Subcutaneous abdominal adipose tissue (tissue), 5 donors: ENCODE results near the gene MRPL39.

Source experiments
- H3K27ac ChIP-seq: one replicate; pipeline ENCODE4 v1.7.0; 2013; ENCODE audit warnings: low read depth, mild to moderate bottlenecking, inconsistent platforms, low read length, moderate library complexity
- H3K27me3 ChIP-seq, 5 donors: one replicate each; pipeline ENCODE4 v1.7.0; 2013; ENCODE audit warnings: low read length in 5 of 5, inconsistent platforms in 1 of 5; ENCODE audit not compliant: control insufficient read depth in 5 of 5, insufficient read depth in 4 of 5
- H3K36me3 ChIP-seq, 5 donors: one replicate each; pipeline ENCODE4 v1.7.0; 2013; ENCODE audit warnings: low read length in 5 of 5; ENCODE audit not compliant: control insufficient read depth in 5 of 5, insufficient read depth in 5 of 5
- H3K4me1 ChIP-seq, 5 donors: one replicate each; pipeline ENCODE4 v1.7.0; 2013; ENCODE audit warnings: low read length in 5 of 5, mild to moderate bottlenecking in 3 of 5, moderate library complexity in 1 of 5; ENCODE audit not compliant: control insufficient read depth in 5 of 5, insufficient read depth in 5 of 5
- H3K4me3 ChIP-seq, 5 donors: one replicate each; pipeline ENCODE4 v1.7.0; 2013; ENCODE audit warnings: low read length in 5 of 5, low read depth in 1 of 5
- H3K9ac ChIP-seq, 5 donors: one replicate each; pipeline ENCODE4 v1.7.0; 2013; ENCODE audit warnings: low read length in 5 of 5, mild to moderate bottlenecking in 4 of 5, moderate library complexity in 3 of 5
- H3K9me3 ChIP-seq, 5 donors: one replicate each; pipeline ENCODE4 v1.7.0; 2013; ENCODE audit warnings: low read length in 5 of 5; ENCODE audit not compliant: control insufficient read depth in 5 of 5
- donor health status: healthy.
- donor health status: healthy.
- donor health status: healthy.
- donor health status: healthy.
- donor health status: healthy.

The MRPL39 gene

GRCh38 chr21:25582888-25583287 lies 24.4 kb downstream of the MRPL39 start:
- Histone ChIP-seq H3K36me3 (peaks cover 18 to 29% (median 20%) of the 10 kb centered on the region in 5 donors), H3K9ac (no peak overlapping the region), H3K4me3 (no peak overlapping the region), H3K9me3 (no peaks in the 10 kb centered on the region), H3K4me1 (peaks cover 0 to 3% (median 0%) of the 10 kb centered on the region in 5 donors), H3K27ac (no peak overlapping the region), H3K27me3 (no peaks in the 10 kb centered on the region)

GRCh38 chr21:25582164-25582790 lies 25.0 kb downstream of the MRPL39 start:
- H3K9me3 ChIP-seq: no peaks in the 10 kb centered on the region
- peaks cover 16 to 29% (median 17%) of the 10 kb centered on the region in 5 donors for H3K36me3 ChIP-seq
- no peaks in the 10 kb centered on the region for H3K27me3 ChIP-seq
- H3K9ac ChIP-seq: no peak overlapping the region
- H3K4me3 ChIP-seq: no peak overlapping the region
- no peak overlapping the region for H3K27ac ChIP-seq
- peaks cover 0 to 3% (median 0%) of the 10 kb centered on the region in 5 donors for H3K4me1 ChIP-seq

DNA sequence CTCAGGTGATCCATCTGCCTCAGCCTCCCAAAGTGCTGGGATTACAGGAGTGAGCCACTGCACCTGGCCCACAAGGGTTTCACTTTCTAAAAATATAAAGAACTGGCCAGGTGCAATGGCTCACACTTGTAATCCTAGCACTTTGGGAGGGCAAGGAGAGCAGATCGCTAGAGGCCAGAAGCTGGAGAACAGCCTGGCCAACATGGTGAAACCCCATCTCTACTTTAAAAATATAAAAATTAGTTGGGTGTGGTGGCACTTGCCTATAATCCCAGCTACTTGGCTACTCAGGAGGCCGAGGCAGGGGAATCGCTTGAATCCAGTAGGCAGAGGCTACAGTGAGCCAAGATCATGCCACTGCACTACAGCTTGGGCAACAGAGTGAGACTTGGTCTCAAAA lies 25.7 kb downstream of the MRPL39 start:
- Histone ChIP-seq H3K36me3 (peaks cover 12 to 31% (median 14%) of the 10 kb centered on the region in 5 donors), H3K9ac (no peak overlapping the region), H3K4me1 (peaks cover 0 to 3% (median 0%) of the 10 kb centered on the region in 5 donors), H3K4me3 (no peak overlapping the region), H3K27me3 (no peaks in the 10 kb centered on the region), H3K27ac (no peak overlapping the region), H3K9me3 (no peaks in the 10 kb centered on the region)

GRCh38 chr21:25580912-25581260 lies 26.4 kb downstream of the MRPL39 start:
- H3K4me1 ChIP-seq: peaks cover 0 to 3% (median 0%) of the 10 kb centered on the region in 5 donors
- no peaks in the 10 kb centered on the region for H3K9me3 ChIP-seq
- peaks cover 7 to 29% (median 12%) of the 10 kb centered on the region in 5 donors for H3K36me3 ChIP-seq

DNA sequence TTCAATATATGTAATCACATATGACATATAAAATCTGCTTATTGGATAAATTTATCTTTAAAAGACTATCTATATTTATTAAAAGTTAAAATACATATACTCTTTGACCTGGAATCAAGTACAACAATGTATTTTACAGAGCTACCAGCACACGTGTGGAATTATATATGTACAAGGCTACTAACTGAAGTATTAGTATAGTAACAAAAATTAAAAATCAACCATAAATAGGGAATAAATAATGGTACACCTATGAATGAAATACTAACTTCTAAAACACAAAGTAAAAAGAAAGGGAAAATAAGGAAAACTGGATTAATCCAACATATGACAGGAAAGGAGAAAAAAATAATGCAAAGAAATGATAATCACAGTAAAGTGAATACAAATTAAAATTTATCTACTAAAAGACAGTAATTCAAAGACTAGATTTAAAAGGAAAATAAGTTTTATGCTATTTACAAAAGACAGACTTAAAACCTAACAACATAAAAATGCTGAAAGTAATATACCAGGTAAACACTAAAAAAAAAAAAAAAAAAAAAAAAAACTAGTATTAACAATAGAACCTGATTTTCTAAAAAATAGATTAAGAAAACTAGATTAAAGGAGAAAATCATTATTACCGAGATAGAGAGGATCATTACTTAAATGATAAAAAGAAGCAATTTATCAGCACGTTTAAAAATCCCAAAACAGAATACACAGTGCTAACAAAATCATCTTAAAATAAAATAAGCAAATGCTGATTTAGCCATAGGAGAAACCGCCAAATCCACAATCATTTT lies 27.9 kb downstream of the MRPL39 start:
- H3K4me3 ChIP-seq: no peak overlapping the region
- H3K36me3 ChIP-seq: peaks cover 3 to 19% (median 5%) of the 10 kb centered on the region in 5 donors
- H3K27ac ChIP-seq: no peak overlapping the region
- H3K27me3 ChIP-seq: no peaks in the 10 kb centered on the region
- peaks cover 0 to 3% (median 0%) of the 10 kb centered on the region in 5 donors for H3K4me1 ChIP-seq
- no peaks in the 10 kb centered on the region for H3K9me3 ChIP-seq
- H3K9ac ChIP-seq: no peak overlapping the region

More at GRCh38 chr21:25580912-25581260, 26.4 kb downstream of the MRPL39 start:
- Histone ChIP-seq H3K27me3 (no peaks in the 10 kb centered on the region), H3K4me3 (no peak overlapping the region), H3K27ac (no peak overlapping the region), H3K9ac (no peak overlapping the region)

DNA sequence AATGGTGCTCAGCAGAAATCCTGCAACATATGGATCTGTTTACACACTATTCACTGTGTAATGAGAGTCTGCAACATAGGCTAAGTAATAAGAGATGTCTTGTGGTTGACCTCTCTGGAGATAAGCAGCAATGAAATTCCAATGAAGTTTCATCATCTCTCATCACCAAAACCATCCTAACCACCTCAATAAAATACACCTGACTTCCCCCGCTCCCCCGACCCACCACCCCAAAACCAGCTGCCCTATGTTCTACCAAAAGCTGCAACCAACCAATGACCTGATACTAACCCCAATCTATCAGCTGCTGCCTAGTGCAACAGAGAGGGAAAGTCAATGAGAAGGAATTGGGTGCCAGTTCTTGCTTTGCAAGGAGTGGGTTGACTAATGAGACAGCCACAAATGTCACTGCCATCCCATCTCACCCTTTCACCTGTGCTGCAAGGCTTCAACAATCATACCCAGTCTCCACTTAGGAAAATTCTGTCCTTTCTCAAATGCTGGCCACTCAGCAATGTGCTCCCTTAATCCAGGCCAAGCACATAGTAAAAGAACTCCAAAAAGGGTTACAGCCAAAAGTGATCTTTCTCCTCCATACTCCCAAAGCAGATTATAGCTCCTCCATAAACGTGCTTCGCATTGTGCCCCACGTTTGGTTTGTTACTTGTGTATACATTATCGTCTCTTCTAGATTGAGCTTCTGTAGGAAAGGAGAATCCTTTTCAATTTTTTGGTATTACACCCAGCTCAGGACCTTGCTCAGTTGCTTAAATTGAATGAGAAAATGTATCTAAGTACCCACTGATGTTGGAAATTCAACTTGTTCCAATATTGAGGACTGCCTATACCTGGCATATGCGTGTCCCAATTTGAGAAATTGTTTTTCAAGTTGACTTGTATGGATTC lies 29.0 kb downstream of the MRPL39 start:
- Histone ChIP-seq H3K27ac (no peak overlapping the region), H3K9me3 (no peaks in the 10 kb centered on the region), H3K4me1 (peaks cover 0 to 3% (median 0%) of the 10 kb centered on the region in 5 donors), H3K36me3 (peaks cover 3 to 19% (median 5%) of the 10 kb centered on the region in 5 donors), H3K4me3 (no peak overlapping the region), H3K9ac (no peak overlapping the region), H3K27me3 (no peaks in the 10 kb centered on the region)

- Histone ChIP-seq H3K9ac (no peak overlapping the region), H3K4me1 (no peaks in the 10 kb centered on the region), H3K27ac (no peak overlapping the region), H3K4me3 (no peak overlapping the region), H3K9me3 (no peaks in the 10 kb centered on the region), H3K27me3 (no peaks in the 10 kb centered on the region), H3K36me3 (peaks cover 3 to 19% (median 7%) of the 10 kb centered on the region in 5 donors)
Observed at GRCh38 chr21:25577424-25578055, 29.7 kb downstream of the MRPL39 start.

GRCh38 chr21:25573409-25574206 lies 33.7 kb downstream of the MRPL39 start:
- Histone ChIP-seq H3K9ac (peak overlapping the region in 1 of 5 donors; percentile 31), H3K9me3 (no peaks in the 10 kb centered on the region), H3K27ac (no peak overlapping the region)

GRCh38 chr21:25572861-25573310 lies 34.4 kb downstream of the MRPL39 start:
- H3K4me3 ChIP-seq: no peak overlapping the region
- no peaks in the 10 kb centered on the region for H3K9me3 ChIP-seq
- H3K27me3 ChIP-seq: no peaks in the 10 kb centered on the region
- no peak overlapping the region for H3K27ac ChIP-seq
- H3K36me3 ChIP-seq: peaks cover 3 to 10% (median 7%) of the 10 kb centered on the region in 5 donors
- H3K4me1 ChIP-seq: peaks cover 0 to 8% (median 7%) of the 10 kb centered on the region in 5 donors
- no peak overlapping the region for H3K9ac ChIP-seq

More at GRCh38 chr21:25573409-25574206, 33.7 kb downstream of the MRPL39 start:
- H3K4me1 ChIP-seq: peaks cover 0 to under 1% (median under 1%) of the 10 kb centered on the region in 5 donors
- H3K27me3 ChIP-seq: no peaks in the 10 kb centered on the region
- H3K4me3 ChIP-seq: no peak overlapping the region
- peaks cover 3 to 14% (median 7%) of the 10 kb centered on the region in 5 donors for H3K36me3 ChIP-seq
